Measurements from ENCODE around the gene NACA. TPM values are rescaled to one million over a fixed set of nuclear protein-coding genes. Genes with fewer than 3 reads are reported as not detected.
A peak's percentile ranks its signal among the peaks of the same experiment; 100 is the strongest.

Gene NACA
- total RNA-seq, 1 donor from 2014 or later = 811 TPM

DNA sequence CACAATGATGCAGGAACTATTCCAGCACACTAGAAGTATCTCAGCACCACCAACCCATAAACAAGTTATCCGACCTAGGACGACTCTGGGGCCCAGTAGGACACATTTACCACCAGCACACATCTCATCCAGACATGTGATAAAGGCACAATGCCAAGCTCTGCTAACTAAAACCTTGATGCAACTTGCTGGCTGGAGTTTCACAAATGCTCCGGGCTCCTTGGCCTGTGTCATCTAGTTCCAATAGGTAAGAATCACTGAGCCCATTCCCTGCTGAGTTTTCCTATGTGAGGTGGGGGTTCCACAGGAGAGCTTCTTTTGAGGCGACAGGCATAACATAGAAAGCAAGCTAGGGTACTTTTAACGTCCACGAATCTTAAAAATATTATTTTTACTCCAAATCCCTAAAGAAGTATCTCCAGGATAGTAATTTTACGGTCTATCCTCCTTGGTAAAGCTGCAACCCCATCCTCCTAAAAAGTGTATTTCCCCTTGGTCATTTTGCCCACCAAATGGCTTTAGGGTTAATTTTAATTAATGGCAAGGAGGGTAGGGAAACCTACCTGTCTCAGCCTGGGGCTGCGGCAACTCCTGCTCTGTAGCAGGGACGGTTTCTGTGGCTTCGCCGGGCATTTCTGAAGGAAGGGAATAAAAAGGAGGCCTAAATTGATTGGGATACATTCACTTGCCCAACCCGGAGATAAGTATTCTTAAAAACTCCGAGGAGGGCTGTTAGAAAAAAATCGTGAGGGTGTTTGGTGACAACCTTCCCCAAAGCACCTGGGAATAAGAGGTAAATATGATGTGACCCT, 1.0 kb downstream of the NACA start:
- peak overlapping the region; percentile 98 for H3K4me3 Mint-ChIP-seq (ENCODE audit: low read depth)
- TF ChIP-seq, protein P1, sequence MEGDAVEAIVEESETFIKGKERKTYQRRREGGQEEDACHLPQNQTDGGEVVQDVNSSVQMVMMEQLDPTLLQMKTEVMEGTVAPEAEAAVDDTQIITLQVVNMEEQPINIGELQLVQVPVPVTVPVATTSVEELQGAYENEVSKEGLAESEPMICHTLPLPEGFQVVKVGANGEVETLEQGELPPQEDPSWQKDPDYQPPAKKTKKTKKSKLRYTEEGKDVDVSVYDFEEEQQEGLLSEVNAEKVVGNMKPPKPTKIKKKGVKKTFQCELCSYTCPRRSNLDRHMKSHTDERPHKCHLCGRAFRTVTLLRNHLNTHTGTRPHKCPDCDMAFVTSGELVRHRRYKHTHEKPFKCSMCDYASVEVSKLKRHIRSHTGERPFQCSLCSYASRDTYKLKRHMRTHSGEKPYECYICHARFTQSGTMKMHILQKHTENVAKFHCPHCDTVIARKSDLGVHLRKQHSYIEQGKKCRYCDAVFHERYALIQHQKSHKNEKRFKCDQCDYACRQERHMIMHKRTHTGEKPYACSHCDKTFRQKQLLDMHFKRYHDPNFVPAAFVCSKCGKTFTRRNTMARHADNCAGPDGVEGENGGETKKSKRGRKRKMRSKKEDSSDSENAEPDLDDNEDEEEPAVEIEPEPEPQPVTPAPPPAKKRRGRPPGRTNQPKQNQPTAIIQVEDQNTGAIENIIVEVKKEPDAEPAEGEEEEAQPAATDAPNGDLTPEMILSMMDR (IDR thresholded peaks at IDR 0.05; ENCODE audit: unreplicated experiment) = no peak
- H3K4me1 Mint-ChIP-seq (ENCODE audit: low read depth) = peaks cover 53% of the 10 kb centered on the region
- DNase-seq (ENCODE audit: low spot score, unreplicated experiment) = no peak
- H3K36me3 Mint-ChIP-seq (ENCODE audit: insufficient read depth) = peaks cover 25% of the 10 kb centered on the region
- H3K27me3 Mint-ChIP-seq = no peaks in the 10 kb centered on the region
- peak overlapping the region; percentile 100 for H3K27ac Mint-ChIP-seq
- no peaks in the 10 kb centered on the region for H3K9me3 Mint-ChIP-seq (ENCODE audit: low read depth)

DNA sequence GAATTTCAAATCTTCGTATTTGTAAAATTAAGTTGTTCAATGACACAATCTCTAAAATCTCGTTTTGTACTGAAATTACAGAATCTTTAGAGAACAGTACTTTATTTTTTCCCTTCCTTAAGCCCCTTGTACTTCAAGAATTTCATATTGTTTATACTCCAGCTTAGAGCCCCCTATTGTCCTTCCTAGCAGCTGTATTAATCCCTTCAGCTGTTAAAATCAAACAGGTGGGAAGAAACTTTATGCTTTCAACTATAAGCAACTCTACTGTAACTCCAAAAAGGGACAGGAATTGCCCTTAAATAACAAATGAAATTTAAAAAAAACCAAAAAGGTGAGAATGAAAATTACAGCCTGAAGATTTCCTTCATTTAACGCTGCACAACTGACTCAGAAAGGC, 1.7 kb downstream of the NACA start:
- Mint-ChIP-seq H3K4me3 (ENCODE audit: low read depth) (peak overlapping the region; percentile 98), H3K27me3 (no peaks in the 10 kb centered on the region), H3K4me1 (ENCODE audit: low read depth) (peaks cover 58% of the 10 kb centered on the region), H3K36me3 (ENCODE audit: insufficient read depth) (peaks cover 29% of the 10 kb centered on the region), H3K27ac (peak overlapping the region; percentile 100), H3K9me3 (ENCODE audit: low read depth) (no peaks in the 10 kb centered on the region)
- DNase-seq (ENCODE audit: low spot score, unreplicated experiment) = no peak
- TF ChIP-seq, protein P1 (IDR thresholded peaks at IDR 0.05; ENCODE audit: unreplicated experiment) = no peak

DNA sequence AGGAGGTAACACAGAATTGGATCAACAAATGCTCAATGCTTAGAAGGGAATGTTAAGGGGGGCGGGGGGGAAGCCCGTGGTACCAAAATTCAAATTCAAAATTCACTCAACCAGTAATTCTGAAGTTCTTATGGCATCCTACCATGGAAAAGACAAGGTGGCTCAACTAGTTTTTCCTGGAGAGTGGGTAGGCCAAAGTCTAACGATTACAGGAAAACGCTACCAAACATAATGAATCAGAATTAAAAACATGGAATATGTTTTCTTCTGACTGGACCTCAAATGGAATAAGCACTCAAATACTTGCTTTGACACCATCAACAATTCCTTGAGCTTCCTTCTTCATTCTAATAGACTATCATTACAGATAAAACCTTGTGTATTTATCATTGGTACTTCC, 2.3 kb downstream of the NACA start:
- Mint-ChIP-seq H3K36me3 (ENCODE audit: insufficient read depth) (peaks cover 29% of the 10 kb centered on the region), H3K27ac (no peak overlapping the region), H3K4me1 (ENCODE audit: low read depth) (peaks cover 58% of the 10 kb centered on the region), H3K27me3 (no peaks in the 10 kb centered on the region), H3K4me3 (ENCODE audit: low read depth) (peak overlapping the region; percentile 98), H3K9me3 (ENCODE audit: low read depth) (no peaks in the 10 kb centered on the region)
- TF ChIP-seq, protein P1 (IDR thresholded peaks at IDR 0.05; ENCODE audit: unreplicated experiment) = no peak
- no peak for DNase-seq (ENCODE audit: low spot score, unreplicated experiment)

DNA sequence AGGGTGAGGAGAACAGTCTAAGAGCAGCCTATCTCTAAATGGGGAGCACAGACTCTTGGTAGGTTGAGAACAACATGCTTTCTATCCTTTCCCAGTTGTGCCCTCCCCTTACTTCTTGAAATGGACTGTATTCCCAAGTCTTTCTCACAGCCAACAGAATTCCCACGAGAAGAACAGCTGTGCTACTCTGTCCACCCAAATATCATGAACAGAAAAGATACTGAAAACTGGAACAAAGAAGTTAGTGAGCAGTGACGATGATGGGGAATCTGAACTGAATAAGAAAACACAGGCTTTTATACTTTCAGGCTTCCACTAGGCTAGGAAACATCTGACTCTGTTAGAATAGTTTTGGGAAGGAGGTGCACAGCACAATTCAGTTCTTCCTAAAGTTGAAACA, 3.4 kb downstream of the NACA start:
- no peaks in the 10 kb centered on the region for H3K27me3 Mint-ChIP-seq
- peak overlapping the region; percentile 81 for H3K27ac Mint-ChIP-seq

DNA sequence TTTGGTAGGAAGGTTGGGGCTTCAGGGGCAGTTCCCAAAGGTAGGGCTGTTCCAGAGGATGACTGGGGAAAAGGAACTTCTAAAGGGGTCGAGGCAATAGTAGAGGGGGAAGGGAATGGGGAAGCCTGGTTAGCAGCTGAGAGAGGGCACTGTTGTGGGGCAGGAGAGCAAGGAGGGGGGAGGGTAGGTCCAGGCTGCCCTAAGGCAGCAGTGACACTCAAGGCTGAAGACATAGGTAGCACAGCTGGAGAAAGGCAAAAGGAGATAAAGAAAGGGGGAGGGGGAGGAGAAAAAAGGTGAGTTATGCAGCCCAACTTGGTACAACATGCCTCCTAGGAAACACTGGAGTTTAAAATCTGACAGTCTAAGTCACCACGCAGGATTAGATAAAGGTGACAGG, 3.9 kb downstream of the NACA start:
- peak overlapping the region; percentile 81 for H3K27ac Mint-ChIP-seq
- no peaks in the 10 kb centered on the region for H3K27me3 Mint-ChIP-seq
- H3K4me1 Mint-ChIP-seq (ENCODE audit: low read depth) = peaks cover 62% of the 10 kb centered on the region
- TF ChIP-seq, protein P1 (IDR thresholded peaks at IDR 0.05; ENCODE audit: unreplicated experiment) = no peak
- peaks cover 31% of the 10 kb centered on the region for H3K36me3 Mint-ChIP-seq (ENCODE audit: insufficient read depth)
- H3K4me3 Mint-ChIP-seq (ENCODE audit: low read depth) = no peak overlapping the region
- H3K9me3 Mint-ChIP-seq (ENCODE audit: low read depth) = no peaks in the 10 kb centered on the region
- DNase-seq (ENCODE audit: low spot score, unreplicated experiment) = no peak

More for the DNA sequence above, 3.4 kb downstream of the NACA start:
- no peak for DNase-seq (ENCODE audit: low spot score, unreplicated experiment)
- H3K9me3 Mint-ChIP-seq (ENCODE audit: low read depth) = no peaks in the 10 kb centered on the region
- H3K4me3 Mint-ChIP-seq (ENCODE audit: low read depth) = peak overlapping the region; percentile 98
- peaks cover 29% of the 10 kb centered on the region for H3K36me3 Mint-ChIP-seq (ENCODE audit: insufficient read depth)
- TF ChIP-seq, protein P1 (IDR thresholded peaks at IDR 0.05; ENCODE audit: unreplicated experiment) = no peak
- H3K4me1 Mint-ChIP-seq (ENCODE audit: low read depth) = peaks cover 59% of the 10 kb centered on the region
